Kasumi-1 (cell line): ENCODE data around the gene PDE5A.
"Not testable (repeated sequence)": the region's sequence is repeated elsewhere in the genome, so short reads cannot be mapped to it uniquely, and the experiment has no call there.

ENCODE experiments used
- DNase-seq, 2 experiments: peaks; one replicate each; lab custom pipeline; 2025; lab: John Stamatoyannopoulos, UW

Gene PDE5A

DNA sequence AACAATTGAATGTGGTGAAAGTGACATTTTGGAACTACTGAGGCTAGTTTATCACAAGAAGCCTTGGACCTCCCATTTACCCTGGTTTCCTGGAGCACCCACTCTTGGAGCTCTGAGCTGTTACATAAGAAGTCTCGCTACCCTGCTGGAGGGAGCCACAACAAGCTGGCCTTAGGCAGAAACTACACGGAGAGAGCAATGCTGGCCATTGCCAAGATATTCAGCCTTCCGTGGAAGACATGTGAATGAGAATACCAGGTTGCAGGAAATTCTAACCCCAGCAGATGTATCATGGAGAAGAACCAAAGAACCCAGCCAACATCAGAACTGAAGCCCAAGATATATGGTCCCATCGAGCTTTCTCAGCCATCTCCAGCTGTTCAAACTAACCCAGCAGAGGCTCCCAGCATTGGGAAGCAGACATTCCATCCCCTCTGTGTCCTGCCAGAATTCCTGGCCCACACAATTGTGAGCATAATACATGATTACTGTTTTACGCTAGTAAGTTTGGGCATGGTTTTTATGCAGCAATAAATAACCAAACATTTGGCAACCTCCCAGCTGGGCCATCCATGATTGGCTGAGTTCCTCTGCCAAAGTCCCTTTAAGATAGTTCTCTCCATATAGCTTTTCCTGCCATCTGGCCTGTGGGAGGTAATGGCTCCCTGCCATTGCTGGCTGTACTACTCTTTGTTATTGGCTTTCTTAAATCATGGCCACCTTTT is 17.9 kb upstream of the PDE5A start:
- DNase-seq, result no peak

DNA sequence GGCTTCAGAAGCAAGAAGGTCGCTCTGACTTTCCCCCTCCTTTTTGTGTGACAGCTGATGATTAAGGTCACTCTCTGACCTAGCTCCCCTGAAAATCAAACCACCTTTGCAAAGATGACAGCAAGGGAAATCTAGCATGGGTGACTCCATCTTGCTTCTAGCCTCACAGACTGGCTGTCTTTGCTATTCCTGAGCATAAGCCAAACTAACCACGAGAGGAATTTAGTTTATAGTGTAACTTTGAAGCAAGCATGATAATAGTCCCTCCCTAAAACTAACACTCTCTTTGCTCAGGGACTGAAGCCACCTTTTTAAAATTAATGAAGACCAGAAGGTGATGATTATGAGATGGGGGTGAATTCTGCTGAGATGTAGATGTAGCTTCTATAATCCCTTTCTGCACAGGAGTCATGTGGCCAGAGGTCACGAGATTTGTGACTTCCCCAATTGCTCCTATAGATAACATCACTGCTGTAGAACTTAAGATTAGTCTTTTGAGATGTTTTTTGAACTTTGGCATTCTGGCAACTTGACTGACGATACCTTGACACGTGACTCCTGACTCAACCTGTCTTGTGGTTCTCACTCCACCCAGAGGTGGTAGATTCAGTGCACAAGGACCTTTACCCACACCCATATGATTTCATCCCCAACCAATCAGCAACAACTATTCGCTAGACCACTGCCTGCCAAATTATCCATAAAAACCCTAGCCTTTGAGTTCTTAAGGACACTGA is 14.9 kb upstream of the PDE5A start:
- DNase-seq, result no peak

DNA sequence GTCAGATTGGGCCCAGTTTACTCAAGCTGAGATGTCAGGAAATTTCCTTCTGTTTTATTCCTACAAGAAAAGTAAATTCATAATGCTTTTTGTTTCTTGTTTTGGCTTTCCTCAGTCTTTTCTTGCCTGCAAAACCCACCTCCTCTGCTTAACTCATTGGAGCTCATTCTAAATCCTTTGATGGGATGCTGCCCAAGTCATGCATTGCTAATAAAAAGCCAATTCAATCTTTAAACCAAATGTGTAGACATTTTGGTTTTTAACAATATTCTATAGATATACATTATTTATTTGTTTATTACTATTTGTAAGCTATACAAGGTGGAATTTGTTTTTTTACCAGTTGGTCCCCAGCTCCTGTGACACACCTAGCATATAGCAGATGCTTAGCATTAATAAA is 13.2 kb upstream of the PDE5A start:
- no peak for DNase-seq

DNA sequence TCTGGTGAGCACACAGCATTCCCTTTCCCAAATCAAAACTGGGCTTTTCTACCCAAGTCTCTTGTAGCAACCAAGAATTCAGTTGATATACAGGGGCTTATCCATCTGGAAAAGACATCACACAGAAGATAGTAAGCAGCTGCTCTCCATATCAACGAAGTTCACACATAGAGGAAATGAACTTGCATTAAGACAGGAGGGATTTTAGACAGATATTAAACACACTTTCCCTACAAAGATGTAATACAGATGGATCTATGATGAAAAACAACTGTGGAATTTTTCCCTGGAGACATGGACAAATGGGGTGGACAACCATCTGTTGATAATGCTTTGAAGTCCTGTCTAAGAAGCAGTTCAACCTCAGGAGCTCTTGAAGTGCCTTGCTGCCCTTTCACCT is 9.8 kb upstream of the PDE5A start:
- no peak for DNase-seq

DNA sequence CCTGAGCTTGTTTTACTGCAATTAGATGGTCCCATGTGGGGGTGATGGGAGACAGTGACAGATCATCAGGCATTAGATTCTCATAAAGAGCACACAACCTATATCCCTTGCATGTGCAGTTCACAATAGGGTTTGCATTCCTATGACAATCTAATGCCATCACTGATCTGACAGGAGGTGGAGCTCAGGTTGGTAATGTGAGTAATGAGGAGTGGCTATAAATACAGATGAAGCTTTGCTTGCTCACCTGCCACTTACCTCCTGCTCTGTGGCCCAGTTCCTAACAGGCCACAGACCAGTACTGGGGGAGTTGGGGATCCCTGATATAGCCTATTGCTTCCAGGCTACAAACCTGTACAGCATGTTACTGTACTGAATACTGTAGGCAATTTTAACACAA is 8.2 kb upstream of the PDE5A start:
- DNase-seq, result not testable (repeated sequence)

DNA sequence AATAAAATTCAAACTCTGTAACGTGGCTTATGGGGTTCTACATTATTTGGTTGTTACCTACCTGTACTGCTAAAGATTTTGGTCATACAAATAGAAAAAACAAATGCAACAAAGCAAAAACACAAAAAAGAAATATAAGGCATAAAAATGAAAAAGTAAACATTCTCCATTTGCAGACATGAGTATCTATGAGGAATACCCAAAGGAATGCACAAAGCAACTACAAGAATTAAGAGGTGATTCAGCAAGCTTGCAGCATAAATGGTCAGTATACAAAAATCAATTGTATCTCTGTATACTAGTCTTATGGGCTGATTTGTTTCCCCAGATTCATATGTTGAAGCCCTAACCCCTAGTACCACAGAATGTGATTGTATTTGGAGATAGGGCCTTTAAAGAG is 3.6 kb upstream of the PDE5A start:
- DNase-seq, result no peak

DNA sequence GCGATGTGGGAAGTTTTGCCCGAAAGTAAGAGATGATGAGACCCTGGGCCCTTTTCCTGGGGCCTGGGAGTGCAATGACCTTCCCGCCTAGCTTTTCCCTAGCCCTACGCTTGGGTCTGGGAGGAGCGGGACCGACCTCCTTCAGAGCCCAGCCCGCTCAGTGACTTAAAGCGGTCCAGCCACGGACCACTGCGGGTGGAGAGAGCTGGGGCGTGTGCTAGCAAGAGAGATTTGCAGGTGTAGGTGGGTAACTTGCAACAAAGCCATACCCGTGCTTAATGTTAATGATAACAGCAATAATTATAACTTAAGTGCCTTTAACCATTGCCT is 503 bp upstream of the PDE5A start:
- DNase-seq, result no peak

DNA sequence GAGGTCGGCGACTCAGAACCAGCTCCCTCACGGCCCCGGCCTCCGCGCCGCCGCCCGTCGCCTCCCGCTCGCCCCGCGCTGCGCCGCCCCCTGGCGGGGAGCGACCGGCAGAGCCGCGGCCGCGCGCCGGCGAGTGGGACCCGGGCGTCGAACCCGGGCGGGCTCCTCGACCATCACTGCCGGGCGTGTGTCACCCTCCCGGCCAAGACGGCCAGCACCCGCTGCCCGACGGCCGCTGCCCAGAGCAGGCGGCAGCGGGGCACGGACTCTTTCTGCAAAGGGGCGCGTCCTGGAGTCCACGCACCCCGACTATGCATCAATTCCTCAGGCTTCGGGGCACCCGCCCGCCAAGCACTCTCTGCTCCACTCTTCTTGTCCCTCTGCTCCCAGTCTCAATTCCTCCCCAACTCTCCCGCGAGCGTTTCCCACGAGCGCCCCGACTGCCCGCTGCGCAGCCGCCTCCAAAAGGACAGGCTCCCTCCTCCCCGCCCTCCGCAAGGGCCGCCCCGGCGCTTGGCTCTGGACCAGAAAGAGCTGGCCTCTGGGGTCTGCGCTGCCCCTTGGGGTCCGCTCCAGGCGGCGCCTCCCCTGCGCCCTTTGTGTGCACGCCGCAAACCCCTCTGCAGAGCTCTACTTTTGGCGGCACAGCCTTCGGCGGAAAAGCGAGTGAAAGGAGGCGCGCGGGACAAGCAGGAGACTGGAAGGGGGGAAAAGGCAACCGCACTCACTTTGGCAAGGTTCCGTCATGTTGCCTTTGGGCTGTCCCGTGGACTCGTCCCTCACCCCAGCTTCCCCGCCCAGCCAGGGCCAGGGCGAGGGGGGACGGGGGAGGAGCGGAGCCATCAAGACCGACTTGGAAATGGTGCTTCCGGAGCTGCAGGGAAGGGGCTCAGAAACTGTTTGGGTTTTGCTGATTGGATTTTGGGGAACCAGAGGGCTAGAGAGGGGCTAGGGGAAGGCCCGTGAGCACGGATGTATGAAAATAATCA is 1.0 kb downstream of the PDE5A start:
- DNase-seq, result peak; percentile 31 to 34

DNA sequence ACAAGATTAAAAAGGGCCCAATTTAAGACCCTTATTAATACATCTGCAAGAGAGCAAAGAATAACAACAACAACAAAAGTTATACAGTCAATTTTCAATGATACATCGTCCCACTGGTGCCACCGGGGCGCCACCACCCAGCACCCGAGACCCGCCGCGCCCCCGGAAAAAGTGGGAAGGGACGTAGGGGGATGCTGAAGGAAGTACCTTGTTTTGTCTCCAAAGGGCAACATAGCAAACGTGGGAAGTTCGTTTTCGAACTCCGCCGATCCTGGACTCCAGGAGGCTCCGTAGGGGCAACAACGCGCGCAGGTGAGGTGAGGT is 1.7 kb downstream of the PDE5A start:
- peak; percentile 21 to 31 for DNase-seq

DNA sequence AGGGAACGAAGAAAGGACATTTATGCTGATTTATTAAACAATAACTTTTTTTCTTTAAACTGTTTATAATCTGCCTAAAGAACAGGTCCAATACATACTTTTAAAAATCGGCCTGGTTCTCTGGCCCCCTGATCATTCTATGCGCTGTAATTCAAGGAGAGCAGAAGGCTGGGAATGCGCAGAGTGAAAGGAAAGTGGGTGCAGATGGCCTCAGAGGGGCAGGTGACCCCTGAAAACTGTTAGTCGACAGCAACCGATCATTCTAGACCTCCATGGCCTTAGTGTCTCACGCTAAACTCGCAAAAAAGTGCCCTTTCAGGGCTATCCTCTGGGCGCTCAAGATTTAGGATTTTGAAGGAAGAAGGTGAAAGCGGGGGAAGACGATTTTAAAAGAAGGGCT is 2.2 kb downstream of the PDE5A start:
- DNase-seq, result no peak

DNA sequence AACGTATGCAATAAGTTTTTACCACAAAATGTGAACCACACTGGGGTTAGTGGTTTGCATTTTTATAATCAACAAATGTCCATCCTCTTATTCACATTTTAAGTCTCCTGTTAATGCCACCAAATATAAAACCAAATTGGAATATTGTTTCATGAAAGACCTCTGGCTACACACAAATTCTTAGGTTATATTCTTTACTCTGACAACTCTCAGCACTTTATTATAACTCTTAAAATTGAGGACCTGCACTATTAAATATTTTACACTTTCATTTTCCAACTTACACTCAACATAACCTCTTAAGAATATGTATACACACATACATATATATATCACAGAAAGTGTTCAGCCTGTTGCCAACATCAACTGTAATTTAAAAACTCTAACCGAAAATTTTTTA is 2.8 kb downstream of the PDE5A start:
- DNase-seq, result no peak

DNA sequence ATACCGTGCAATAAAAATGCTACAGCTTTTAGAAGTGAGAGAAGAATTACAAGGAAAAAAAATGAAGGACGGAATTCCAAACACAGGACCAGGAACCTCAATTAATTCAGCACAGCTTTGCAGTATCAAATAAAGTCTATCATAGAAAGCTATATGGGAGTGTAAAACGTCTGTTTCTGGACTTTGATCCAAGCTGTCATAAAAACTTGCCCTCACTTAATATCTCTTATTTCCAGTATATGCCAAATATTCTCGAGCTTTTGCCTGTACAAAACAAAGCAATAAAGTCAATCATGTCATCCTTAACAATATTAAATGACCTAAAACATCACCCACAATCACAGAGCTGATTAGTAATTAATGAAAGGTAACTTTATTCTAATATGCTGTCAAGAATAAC is 4.2 kb downstream of the PDE5A start:
- DNase-seq, result no peak

DNA sequence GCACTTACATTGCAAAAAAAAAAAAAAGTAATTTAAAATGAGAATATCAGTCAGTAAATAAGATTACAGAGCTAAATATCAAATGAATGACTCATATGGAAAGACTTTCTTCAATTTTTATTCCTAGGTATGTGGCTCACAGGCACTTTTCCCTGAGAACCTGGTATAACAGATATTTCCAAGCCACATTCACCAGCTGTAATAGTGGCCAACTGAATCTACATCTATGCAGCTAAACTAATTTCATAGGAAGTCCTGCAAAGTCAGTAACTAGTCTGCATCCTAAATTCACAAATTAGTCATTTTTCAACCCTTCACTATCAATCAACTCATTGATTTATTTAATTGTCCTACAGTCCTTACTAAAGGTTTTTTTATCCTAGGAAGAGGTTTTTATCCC is 5.6 kb downstream of the PDE5A start:
- DNase-seq, result no peak

DNA sequence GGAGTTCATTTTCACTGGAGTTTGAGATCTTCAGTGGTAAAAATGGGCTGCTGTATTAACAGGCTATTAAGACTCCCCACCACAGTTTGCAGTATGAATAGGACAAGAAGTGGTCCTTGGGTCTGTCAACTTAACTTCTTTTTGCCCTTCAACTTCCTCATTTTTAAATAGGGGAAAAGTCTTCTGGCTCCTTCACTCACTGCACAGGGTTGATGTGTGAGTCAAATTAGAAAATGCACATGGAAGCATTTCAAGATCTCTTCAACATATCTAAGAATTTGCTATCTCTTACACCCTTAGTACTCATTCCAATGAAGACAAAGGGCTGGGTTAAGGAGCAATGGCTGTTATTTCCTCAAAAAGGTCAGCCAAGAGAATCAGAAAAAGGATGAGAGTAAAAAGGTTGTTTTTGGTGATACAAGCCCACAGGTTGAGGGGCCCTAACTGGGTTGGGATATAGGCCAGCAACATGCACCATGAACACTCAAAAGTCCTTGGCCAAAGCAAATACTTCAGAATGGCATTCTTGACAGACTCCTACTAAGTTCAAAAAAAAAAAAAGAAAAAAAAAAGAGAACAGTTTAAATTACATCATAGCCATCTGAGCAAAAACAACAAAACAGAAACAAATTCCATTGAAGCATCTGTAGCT is 13.4 kb downstream of the PDE5A start:
- peak; percentile 11 to 35 for DNase-seq

DNA sequence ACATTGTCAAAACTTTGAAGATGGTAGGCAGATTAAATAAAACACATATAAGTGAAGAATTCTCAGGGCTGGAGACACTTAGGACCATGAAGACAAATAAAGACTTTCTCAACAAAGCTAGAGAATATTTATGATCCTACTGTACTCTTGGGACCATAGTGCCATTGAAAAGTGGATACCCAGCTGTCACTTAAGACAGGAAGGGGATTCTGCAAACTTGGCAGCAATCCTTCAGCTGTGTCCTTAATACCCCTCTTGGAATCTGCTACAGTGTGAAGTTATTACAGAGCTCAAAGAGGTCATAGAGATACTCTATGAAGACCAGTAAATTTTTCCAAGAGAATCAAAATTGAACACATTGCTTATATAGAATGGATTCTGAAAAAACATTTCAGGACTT is 24.3 kb downstream of the PDE5A start:
- no peak for DNase-seq

DNA sequence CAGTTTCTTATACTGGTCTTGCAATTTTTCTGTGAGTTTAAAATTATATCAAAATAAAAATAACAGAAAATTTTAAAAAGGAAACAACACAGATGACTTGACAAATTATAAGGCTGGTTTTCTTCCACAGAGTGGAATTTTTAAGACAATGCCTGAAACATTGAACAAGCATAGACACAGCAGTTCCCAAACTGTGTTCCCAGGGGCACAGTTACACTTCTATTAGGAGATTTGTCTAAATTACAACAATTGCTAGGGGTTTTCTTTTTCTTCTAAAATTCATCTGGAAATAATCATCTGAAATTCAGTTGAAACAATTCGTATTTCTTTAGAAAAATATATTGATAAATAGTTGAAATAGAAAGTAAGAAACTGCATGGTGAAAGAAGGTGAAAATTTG is 26.2 kb downstream of the PDE5A start:
- DNase-seq, result no peak

DNA sequence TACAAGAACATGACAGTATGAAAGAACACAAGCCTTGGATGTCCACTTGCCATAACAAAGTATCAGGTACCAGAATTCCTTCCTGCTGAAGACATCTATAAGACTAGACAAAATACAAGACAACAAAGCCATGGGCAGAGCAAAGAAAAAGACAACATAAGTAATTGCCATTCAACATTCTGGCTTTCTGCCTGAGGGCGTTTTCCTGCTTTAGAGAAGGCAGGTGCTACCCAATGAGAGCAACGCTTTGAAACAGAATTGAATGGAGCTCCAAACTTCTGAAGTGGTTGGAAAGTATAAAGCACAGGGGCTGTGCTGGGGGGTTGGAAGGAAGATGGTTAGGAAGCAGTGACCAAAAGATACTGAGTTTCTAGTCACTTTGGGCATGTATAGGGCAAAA is 30.1 kb downstream of the PDE5A start:
- DNase-seq, result no peak

DNA sequence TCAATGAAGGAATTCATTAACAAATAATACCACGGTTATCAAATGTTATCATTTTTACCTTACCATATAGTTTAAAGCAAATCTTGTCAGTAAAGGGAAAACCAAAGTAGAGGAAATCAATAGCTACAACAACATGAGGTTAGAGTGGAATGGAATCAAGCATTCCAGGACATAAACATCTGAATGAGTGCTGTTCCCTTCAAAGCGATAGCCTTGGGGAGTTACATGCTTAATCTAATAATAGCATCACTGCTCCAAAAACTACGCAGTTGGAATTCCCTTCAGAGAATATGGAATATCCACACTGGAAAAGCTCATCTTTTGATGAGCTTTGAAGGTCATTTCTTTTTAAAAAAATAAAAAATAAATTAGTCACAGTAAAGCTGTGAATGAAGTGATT is 31.2 kb downstream of the PDE5A start:
- DNase-seq, result no peak

DNA sequence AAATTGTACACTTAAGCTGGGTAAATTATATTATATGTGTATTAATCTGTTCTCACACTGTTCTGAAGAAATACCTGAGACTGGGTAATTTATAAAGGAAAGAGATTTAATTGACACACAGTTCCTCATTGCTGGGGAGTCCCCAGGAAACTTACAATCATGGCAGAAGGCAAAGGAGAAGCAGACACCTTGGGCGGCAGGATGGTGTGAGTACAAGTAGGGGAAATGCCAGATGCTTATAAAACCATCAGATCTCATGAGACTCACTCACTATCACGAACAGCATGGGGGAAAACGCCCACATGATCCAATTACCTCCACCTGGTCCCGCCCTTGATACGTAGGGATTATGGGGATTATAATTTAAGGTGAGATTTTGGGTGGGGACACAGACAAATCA is 34.9 kb downstream of the PDE5A start:
- DNase-seq, result no peak

DNA sequence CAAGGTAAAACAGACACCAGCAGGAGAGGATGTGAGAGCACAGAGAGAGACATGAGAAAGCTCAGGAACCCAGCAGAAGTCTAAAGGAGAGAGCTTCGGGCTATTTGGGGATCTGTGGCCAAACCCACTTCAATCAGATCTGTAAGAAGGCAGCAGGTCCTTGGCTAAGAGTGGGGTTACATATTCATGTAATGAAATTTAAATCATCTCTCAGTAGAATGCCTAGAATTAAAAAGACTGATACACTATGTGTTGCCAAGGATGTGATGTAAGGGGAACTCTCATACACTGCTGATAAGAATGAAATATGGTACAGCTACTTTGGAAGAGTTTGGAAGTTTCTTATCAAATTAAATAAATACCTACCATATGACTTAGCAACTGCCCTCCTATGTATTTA is 35.8 kb downstream of the PDE5A start:
- no peak for DNase-seq

DNA sequence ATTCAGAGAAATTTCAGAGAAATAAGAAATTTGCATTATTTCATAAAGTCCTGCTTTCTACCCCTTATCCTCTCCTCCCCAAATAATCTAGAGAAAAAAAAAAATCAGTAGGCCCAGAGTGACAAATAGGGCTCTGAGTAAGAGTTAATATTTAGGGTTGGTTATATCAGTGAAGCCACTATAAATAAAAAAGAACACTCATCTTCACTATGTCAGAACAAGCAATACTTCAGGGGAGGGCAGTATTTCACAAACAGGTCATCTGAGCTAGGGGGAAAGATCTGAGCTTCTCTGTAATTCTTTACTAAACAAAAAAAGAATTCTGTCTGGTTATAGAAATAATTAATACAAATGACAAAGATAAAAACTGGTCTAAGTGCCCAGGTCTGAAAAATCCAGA is 39.4 kb downstream of the PDE5A start:
- DNase-seq, result no peak

DNA sequence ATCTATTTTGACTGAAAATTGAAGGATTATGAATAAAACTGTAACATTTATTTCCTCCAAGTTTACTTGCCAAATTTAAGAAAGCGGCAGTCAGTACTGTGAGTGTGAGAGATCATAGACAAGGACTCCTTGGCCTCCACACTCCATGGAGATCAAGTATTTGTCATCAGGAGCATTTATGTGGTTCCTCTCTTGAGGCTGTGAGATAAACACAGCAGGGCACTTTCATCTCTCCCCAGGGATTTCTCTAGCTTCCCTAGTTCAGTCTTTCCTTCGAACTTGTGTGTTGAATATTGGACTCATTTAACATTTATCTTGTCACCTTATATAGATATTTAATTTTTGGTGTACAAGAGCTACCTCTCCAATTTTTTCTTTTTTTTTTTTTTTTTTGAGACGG is 40.8 kb downstream of the PDE5A start:
- DNase-seq, result no peak

DNA sequence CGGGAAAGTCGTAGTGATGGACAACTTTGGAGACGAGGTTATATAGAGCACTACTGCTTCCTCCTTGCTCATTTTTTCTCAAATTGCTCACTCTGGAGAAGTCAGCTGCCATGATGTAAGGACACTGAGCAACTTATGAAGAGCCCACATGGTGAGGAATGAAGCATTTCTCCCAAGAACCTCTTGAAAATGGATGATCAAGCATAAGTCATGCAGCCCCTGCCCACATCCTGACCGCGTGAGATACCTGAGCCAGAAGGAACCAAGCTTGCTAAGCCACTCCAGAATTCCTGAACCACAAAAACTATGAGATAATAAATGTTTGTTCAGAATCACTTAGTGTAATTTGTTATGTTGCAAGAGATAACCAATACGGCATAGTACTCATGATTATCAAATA is 42.8 kb downstream of the PDE5A start:
- DNase-seq, result no peak
